Gastroesophageal sphincter (tissue), 4 donors: Measurements from ENCODE around the gene MRPL47. TPM values are rescaled to one million over a fixed set of nuclear protein-coding genes. Genes with fewer than 3 reads are reported as not detected.

Source experiments
- ATAC-seq: fragments of 150-250 bp; one replicate; pipeline ENCODE4 v1.9.1; 2016; ENCODE audit warnings: mild to moderate bottlenecking, moderate library complexity
- H3K27ac ChIP-seq, 4 donors: fragments of 200-600 bp; sonication (generic) in 3 of 4; 1 replicate in 3 of 4; 2 replicates in 1 of 4; pipeline ENCODE4 v1.5.1; 2016 to 2019
- H3K27me3 ChIP-seq: fragments of 200-600 bp; sonication (generic); one replicate; pipeline ENCODE4 v1.5.1; 2019
- H3K36me3 ChIP-seq, 2 donors: fragments of 200-600 bp; sonication (generic); one replicate each; pipeline ENCODE4 v1.5.1; 2019; ENCODE audit warnings: control low read depth in 1 of 2
- H3K4me1 ChIP-seq, 3 donors: fragments of 200-600 bp; sonication (generic); 1 replicate in 2 of 3; 2 replicates in 1 of 3; pipeline ENCODE4 v1.5.1; 2016 to 2019; ENCODE audit warnings: control low read depth in 2 of 3
- H3K4me3 ChIP-seq, 2 donors: fragments of 200-600 bp; sonication (generic); one replicate each; pipeline ENCODE4 v1.5.1; 2019; ENCODE audit warnings: mild to moderate bottlenecking in 1 of 2, moderate library complexity in 1 of 2
- H3K9me3 ChIP-seq, 3 donors: fragments of 200-600 bp; sonication (generic); one replicate each; pipeline ENCODE4 v1.5.1; 2017 to 2019; ENCODE audit warnings: control low read depth in 2 of 3
- CTCF ChIP-seq, 4 experiments: fragments of 200-600 bp in 2 of 4; fragments of 450-650 bp in 2 of 4; sonication (generic) in 1 of 4; IDR thresholded peaks; one replicate each; pipeline ENCODE4 v1.5.1; 2017 to 2019; ENCODE audit warnings: antibody characterized with exemption in 4 of 4, mild to moderate bottlenecking in 2 of 4, moderate library complexity in 2 of 4
- EP300 ChIP-seq: sonication (generic); formaldehyde crosslinking; IDR thresholded peaks from one replicate; pipeline ENCODE4 v1.6.1; 2017; ENCODE audit warnings: antibody characterized with exemption, mild to moderate bottlenecking
- POLR2A ChIP-seq, 2 donors: fragments of 450-650 bp; IDR thresholded peaks; one replicate each; pipeline ENCODE4 v1.6.1; 2017; ENCODE audit warnings: antibody characterized with exemption in 2 of 2, mild to moderate bottlenecking in 2 of 2, moderate library complexity in 1 of 2
- POLR2AphosphoS5 ChIP-seq: sonication (generic); formaldehyde crosslinking; IDR thresholded peaks from one replicate; pipeline ENCODE4 v1.6.1; 2017; ENCODE audit warnings: antibody characterized with exemption
- WGBS, 2 donors: methylation state at CpG; one replicate each; pipeline ENCODE4 v1.1.5; 2018; ENCODE audit warnings: low coverage in 1 of 2; 5-methylcytosine and 5-hydroxymethylcytosine counted together
- total RNA-seq, 4 donors: library from RNA; depleted of rRNA; stranded (reverse); fragments of >200 nt; gene quantifications; one replicate each; pipeline ENCODE4 v1.1.0, GENCODE V29; 2016

The MRPL47 gene
- total RNA-seq, 4 donors from 2014 or later, result 20.1 to 32.3 (median 24.8) TPM

DNA sequence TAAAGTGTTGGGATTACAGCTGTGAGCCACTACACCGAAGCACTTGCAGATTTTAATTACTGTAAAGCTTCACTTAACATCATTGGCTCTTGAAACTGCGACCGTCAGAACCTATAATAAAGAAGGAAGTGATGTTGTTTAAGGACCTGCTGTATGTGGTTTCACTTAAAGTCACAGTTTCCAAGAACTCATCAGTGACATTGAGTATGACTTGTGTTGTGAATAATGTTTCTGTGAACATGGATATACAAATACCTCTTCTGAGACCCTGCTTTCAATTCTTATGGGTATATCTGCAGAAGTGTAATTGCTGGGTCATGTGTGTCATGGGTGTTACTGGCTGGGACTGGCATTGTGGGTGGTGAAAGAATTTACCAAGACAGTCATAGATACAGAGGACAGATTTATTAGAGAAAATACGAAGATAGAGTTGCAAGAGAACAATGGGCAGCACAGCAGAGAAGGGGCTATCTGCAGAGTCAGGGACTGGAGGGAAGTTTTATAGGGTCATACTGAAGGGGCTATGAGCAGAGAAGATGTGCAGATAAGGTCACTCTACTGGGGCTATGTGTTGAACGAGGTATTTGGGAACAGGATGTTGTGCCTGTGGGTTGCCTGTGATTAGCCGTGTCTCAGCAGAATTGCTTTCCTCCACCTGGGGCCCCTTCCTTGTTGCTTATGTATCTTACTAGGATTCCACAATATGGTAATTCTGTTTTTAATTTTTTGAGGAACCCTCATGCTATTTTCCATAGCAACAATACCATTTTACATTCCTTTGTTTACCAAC is 4.7 kb upstream of the MRPL47 start:
- 69% methylated on average over 5 to 6 of the region's 6 CpGs for WGBS, 2 donors
- H3K36me3 ChIP-seq, result peaks cover 0 to 32% of the 10 kb centered on the region in 2 donors
- H3K4me3 ChIP-seq, result no peak overlapping the region
- H3K9me3 ChIP-seq, result no peaks in the 10 kb centered on the region
- no peak overlapping the region for H3K27ac ChIP-seq
- ATAC-seq, result no peak
- peaks cover 0 to 61% (median 8%) of the 10 kb centered on the region in 3 donors for H3K4me1 ChIP-seq
- no peaks in the 10 kb centered on the region for H3K27me3 ChIP-seq
- no peak for TF ChIP-seq POLR2AphosphoS5
- no peak for TF ChIP-seq POLR2A (IDR thresholded peaks at IDR 0.05)
- no peak for TF ChIP-seq EP300
- no peak for TF ChIP-seq CTCF (IDR thresholded peaks at IDR 0.05)

GRCh38 chr3:179606534-179607085 is 2.2 kb upstream of the MRPL47 start:
- Histone ChIP-seq H3K36me3 (peaks cover 0 to 36% of the 10 kb centered on the region in 2 donors), H3K27ac (no peak overlapping the region), H3K9me3 (no peaks in the 10 kb centered on the region), H3K4me1 (peaks cover 0 to 78% (median 18%) of the 10 kb centered on the region in 3 donors), H3K4me3 (no peak overlapping the region), H3K27me3 (no peaks in the 10 kb centered on the region)
- WGBS, 2 donors, result 92% methylated on average over 4 of the region's 4 CpGs; no CpG with 5 or more reads in 1 of the 2 donors
- no peak for TF ChIP-seq POLR2A (IDR thresholded peaks at IDR 0.05)
- TF ChIP-seq POLR2AphosphoS5, result no peak
- TF ChIP-seq EP300, result no peak
- ATAC-seq, result no peak

- Histone ChIP-seq H3K4me3 (peak overlapping the region; percentile 84 to 99), H3K9me3 (no peaks in the 10 kb centered on the region), H3K36me3 (peaks cover 0 to 52% of the 10 kb centered on the region in 2 donors), H3K27me3 (no peaks in the 10 kb centered on the region), H3K4me1 (peaks cover 0 to 60% (median 18%) of the 10 kb centered on the region in 3 donors), H3K27ac (peak overlapping the region; percentile 93 to 99 (median 94))
- TF ChIP-seq CTCF (IDR thresholded peaks at IDR 0.05) (no peak), POLR2A (IDR thresholded peaks at IDR 0.05) (no peak), POLR2AphosphoS5 (no peak), EP300 (no peak)
- 0 to 3% methylated on average over 3 of the region's 3 CpGs for WGBS, 2 donors
- ATAC-seq, result no peak
Measured at GRCh38 chr3:179603831-179604230, 607 bp downstream of the MRPL47 start.

- WGBS, 2 donors, result 78% methylated on average over 4 of the region's 4 CpGs; no CpG with 5 or more reads in 1 of the 2 donors
- no peaks in the 10 kb centered on the region for H3K9me3 ChIP-seq
- peaks cover 0 to 55% of the 10 kb centered on the region in 2 donors for H3K36me3 ChIP-seq
- peaks cover 0 to 55% (median 18%) of the 10 kb centered on the region in 3 donors for H3K4me1 ChIP-seq
- ATAC-seq, result no peak
- H3K27ac ChIP-seq, result no peak overlapping the region
- H3K27me3 ChIP-seq, result no peaks in the 10 kb centered on the region
- H3K4me3 ChIP-seq, result peak overlapping the region in 1 of 2 donors; percentile 84
- TF ChIP-seq POLR2A (IDR thresholded peaks at IDR 0.05) (no peak), POLR2AphosphoS5 (no peak), EP300 (no peak), CTCF (IDR thresholded peaks at IDR 0.05) (no peak)
Measured at GRCh38 chr3:179603321-179603720, 1.1 kb downstream of the MRPL47 start.

GRCh38 chr3:179599531-179599930 is 4.9 kb downstream of the MRPL47 start:
- no peak for ATAC-seq
- Histone ChIP-seq H3K4me1 (peaks cover 0 to 23% (median 9%) of the 10 kb centered on the region in 3 donors), H3K27me3 (no peaks in the 10 kb centered on the region), H3K9me3 (no peaks in the 10 kb centered on the region), H3K27ac (no peak overlapping the region), H3K4me3 (no peak overlapping the region), H3K36me3 (peaks cover 0 to 80% of the 10 kb centered on the region in 2 donors)
- no peak for TF ChIP-seq EP300
- TF ChIP-seq POLR2AphosphoS5, result no peak
- no peak for TF ChIP-seq CTCF (IDR thresholded peaks at IDR 0.05)
- no peak for TF ChIP-seq POLR2A (IDR thresholded peaks at IDR 0.05)
- 95 to 96% methylated on average over 4 of the region's 4 CpGs for WGBS, 2 donors
